ENCODE data around the gene KIAA1958. TPM values are rescaled to one million over a fixed set of nuclear protein-coding genes. Genes with fewer than 3 reads are reported as not detected.

The KIAA1958 gene
- total RNA-seq, 1 donor from 2014 or later = 12.0 TPM

- no peak for FAIRE-seq
- no peak for TF ChIP-seq CTCF (IDR thresholded peaks at IDR 0.05; ENCODE audit: insufficient read depth, low read depth, low read length)
- TF ChIP-seq EZH2 (IDR thresholded peaks at IDR 0.05; ENCODE audit: insufficient read depth, low read length) = no peak
- H3K4me3 ChIP-seq (ENCODE audit: insufficient read depth, low read depth, low read length) = no peak overlapping the region
- H3K9me3 Mint-ChIP-seq (ENCODE audit: unreplicated experiment) = no peaks in the 10 kb centered on the region
- H3K4me1 ChIP-seq (ENCODE audit: insufficient read depth, low read length) = peaks cover 5% of the 10 kb centered on the region
- no peaks in the 10 kb centered on the region for H3K79me2 ChIP-seq (ENCODE audit: insufficient read depth, low read length)
- DNase-seq (ENCODE audit: low read depth) = no peak
- no peaks in the 10 kb centered on the region for H3K9me3 ChIP-seq (ENCODE audit: insufficient read depth, low read depth, low read length)
- H3K27ac Mint-ChIP-seq (ENCODE audit: unreplicated experiment) = no peak overlapping the region
- H3K9ac ChIP-seq (ENCODE audit: low read length) = no peak overlapping the region
- no peak overlapping the region for H3K4me2 ChIP-seq (ENCODE audit: low read length)
- no peak overlapping the region for H2AFZ ChIP-seq (ENCODE audit: low read depth, low read length)
- no peak overlapping the region for H3K27ac ChIP-seq (ENCODE audit: low read depth, low read length)
- H4K20me1 ChIP-seq (ENCODE audit: insufficient read depth, low read length) = no peaks in the 10 kb centered on the region
- peaks cover 19% of the 10 kb centered on the region for H3K4me1 Mint-ChIP-seq (ENCODE audit: low read depth, unreplicated experiment)
- no peaks in the 10 kb centered on the region for H3K27me3 Mint-ChIP-seq (ENCODE audit: low read depth, unreplicated experiment)
- no peaks in the 10 kb centered on the region for H3K36me3 ChIP-seq (ENCODE audit: insufficient read depth, low read length)
- no peaks in the 10 kb centered on the region for H3K36me3 Mint-ChIP-seq (ENCODE audit: low read depth, unreplicated experiment)
- no peak overlapping the region for H3K4me3 Mint-ChIP-seq (ENCODE audit: unreplicated experiment)
- H3K27me3 ChIP-seq (ENCODE audit: insufficient read depth, low read length) = no peaks in the 10 kb centered on the region
Measured at GRCh38 chr9:112548836-112549595, 62.4 kb downstream of the KIAA1958 start.

- Histone ChIP-seq H3K9ac (ENCODE audit: low read length) (no peak overlapping the region), H3K36me3 (ENCODE audit: insufficient read depth, low read length) (no peaks in the 10 kb centered on the region), H3K4me3 (ENCODE audit: insufficient read depth, low read depth, low read length) (no peak overlapping the region), H4K20me1 (ENCODE audit: insufficient read depth, low read length) (no peaks in the 10 kb centered on the region), H3K27ac (ENCODE audit: low read depth, low read length) (no peak overlapping the region), H3K9me3 (ENCODE audit: insufficient read depth, low read depth, low read length) (no peaks in the 10 kb centered on the region), H3K4me1 (ENCODE audit: insufficient read depth, low read length) (peaks cover 12% of the 10 kb centered on the region), H3K79me2 (ENCODE audit: insufficient read depth, low read length) (no peaks in the 10 kb centered on the region), H3K27me3 (ENCODE audit: insufficient read depth, low read length) (no peaks in the 10 kb centered on the region), H2AFZ (ENCODE audit: low read depth, low read length) (no peak overlapping the region), H3K4me2 (ENCODE audit: low read length) (no peak overlapping the region)
- Mint-ChIP-seq H3K36me3 (ENCODE audit: low read depth, unreplicated experiment) (no peaks in the 10 kb centered on the region), H3K27ac (ENCODE audit: unreplicated experiment) (no peak overlapping the region), H3K27me3 (ENCODE audit: low read depth, unreplicated experiment) (no peaks in the 10 kb centered on the region), H3K9me3 (ENCODE audit: unreplicated experiment) (no peaks in the 10 kb centered on the region), H3K4me3 (ENCODE audit: unreplicated experiment) (no peak overlapping the region), H3K4me1 (ENCODE audit: low read depth, unreplicated experiment) (peaks cover 28% of the 10 kb centered on the region)
- DNase-seq (ENCODE audit: low read depth) (no peak), FAIRE-seq (no peak)
- no peak for TF ChIP-seq EZH2 (IDR thresholded peaks at IDR 0.05; ENCODE audit: insufficient read depth, low read length)
Measured at GRCh38 chr9:112550531-112550930, 63.9 kb downstream of the KIAA1958 start.

DNA sequence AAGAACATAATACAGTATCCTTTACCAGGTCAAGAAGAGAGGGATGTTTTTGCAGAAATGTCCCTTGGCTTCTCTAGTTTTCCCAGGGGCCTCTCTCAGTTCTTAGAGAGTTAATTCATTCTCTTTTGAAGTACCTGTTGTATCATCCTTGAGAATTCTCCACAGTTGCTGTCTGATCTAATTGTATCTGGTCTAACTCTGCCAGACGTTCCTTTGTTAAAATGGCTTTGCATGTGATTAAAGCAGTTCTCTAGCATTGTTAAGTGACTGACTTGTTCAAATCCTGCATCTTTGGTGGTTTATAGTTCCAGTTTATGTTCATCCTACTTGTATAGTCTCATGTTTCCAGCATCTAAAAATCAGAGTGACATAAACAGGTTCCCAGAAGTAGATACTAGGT is 65.0 kb downstream of the KIAA1958 start:
- Histone ChIP-seq H3K9me3 (ENCODE audit: insufficient read depth, low read depth, low read length) (no peaks in the 10 kb centered on the region), H4K20me1 (ENCODE audit: insufficient read depth, low read length) (no peaks in the 10 kb centered on the region), H3K4me3 (ENCODE audit: insufficient read depth, low read depth, low read length) (no peak overlapping the region), H3K27ac (ENCODE audit: low read depth, low read length) (no peak overlapping the region), H3K36me3 (ENCODE audit: insufficient read depth, low read length) (no peaks in the 10 kb centered on the region), H3K9ac (ENCODE audit: low read length) (no peak overlapping the region), H2AFZ (ENCODE audit: low read depth, low read length) (no peak overlapping the region), H3K4me1 (ENCODE audit: insufficient read depth, low read length) (peaks cover 8% of the 10 kb centered on the region), H3K79me2 (ENCODE audit: insufficient read depth, low read length) (no peaks in the 10 kb centered on the region), H3K27me3 (ENCODE audit: insufficient read depth, low read length) (no peaks in the 10 kb centered on the region), H3K4me2 (ENCODE audit: low read length) (no peak overlapping the region)
- no peaks in the 10 kb centered on the region for H3K9me3 Mint-ChIP-seq (ENCODE audit: unreplicated experiment)
- H3K4me1 Mint-ChIP-seq (ENCODE audit: low read depth, unreplicated experiment) = peaks cover 28% of the 10 kb centered on the region
- no peak overlapping the region for H3K4me3 Mint-ChIP-seq (ENCODE audit: unreplicated experiment)
- no peak for TF ChIP-seq EZH2 (IDR thresholded peaks at IDR 0.05; ENCODE audit: insufficient read depth, low read length)
- no peak for TF ChIP-seq CTCF (IDR thresholded peaks at IDR 0.05; ENCODE audit: insufficient read depth, low read depth, low read length)
- FAIRE-seq (no peak), DNase-seq (ENCODE audit: low read depth) (no peak)
- no peaks in the 10 kb centered on the region for H3K27me3 Mint-ChIP-seq (ENCODE audit: low read depth, unreplicated experiment)
- H3K27ac Mint-ChIP-seq (ENCODE audit: unreplicated experiment) = no peak overlapping the region
- H3K36me3 Mint-ChIP-seq (ENCODE audit: low read depth, unreplicated experiment) = no peaks in the 10 kb centered on the region

Measured in astrocyte (in vitro differentiated cells and primary cell).